ENCODE measurements around the gene CIDEA.

CIDEA gene

GRCh38 chr18:12293831-12294230, 39.7 kb downstream of the CIDEA start:
- H3K27ac ChIP-seq, result no peak overlapping the region
- TF ChIP-seq CTCF (IDR thresholded peaks at IDR 0.05) (no peak), ZFX (IDR thresholded peaks at IDR 0.05; ENCODE audit: borderline replicate concordance) (no peak)

DNA sequence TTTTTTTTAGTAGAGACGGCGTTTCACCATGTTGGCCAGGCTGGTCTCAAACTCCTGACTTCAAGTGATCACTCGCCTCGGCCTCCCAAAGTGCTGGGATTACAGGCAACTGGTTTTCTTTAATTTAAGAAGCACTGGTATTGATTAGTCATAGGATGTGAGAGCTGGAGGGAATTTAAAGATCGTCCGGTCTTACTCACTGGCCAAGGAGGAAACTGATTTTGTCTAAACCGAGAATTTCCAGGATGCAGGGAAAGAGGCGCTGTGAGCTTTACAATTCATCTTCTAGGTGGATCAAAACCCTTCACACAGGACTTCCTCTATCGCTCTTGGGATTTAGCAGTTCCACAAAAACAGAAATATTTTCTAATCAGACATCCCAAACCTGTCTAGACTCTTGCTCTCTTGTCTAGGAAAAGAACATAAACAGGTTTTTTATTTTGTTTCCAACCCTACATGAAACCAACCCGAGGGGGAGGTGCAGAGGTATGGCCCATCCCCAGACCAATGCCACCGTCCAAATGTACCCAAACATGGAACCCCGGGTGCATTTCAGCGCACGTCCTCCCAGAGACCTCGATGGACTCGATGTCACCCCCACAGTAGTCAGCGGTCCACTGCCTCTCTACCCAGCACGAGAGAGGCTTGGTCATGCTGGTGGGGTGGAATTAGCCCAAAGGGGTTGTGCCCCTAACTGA, 41.4 kb downstream of the CIDEA start:
- TF ChIP-seq ZFX (IDR thresholded peaks at IDR 0.05; ENCODE audit: borderline replicate concordance) (no peak), CTCF (IDR thresholded peaks at IDR 0.05) (no peak)
- H3K27ac ChIP-seq, result no peak overlapping the region

GRCh38 chr18:12296087-12296403, 41.9 kb downstream of the CIDEA start:
- H3K27ac ChIP-seq, result no peak overlapping the region
- no peak for TF ChIP-seq CTCF (IDR thresholded peaks at IDR 0.05)
- TF ChIP-seq ZFX (IDR thresholded peaks at IDR 0.05; ENCODE audit: borderline replicate concordance), result no peak

DNA sequence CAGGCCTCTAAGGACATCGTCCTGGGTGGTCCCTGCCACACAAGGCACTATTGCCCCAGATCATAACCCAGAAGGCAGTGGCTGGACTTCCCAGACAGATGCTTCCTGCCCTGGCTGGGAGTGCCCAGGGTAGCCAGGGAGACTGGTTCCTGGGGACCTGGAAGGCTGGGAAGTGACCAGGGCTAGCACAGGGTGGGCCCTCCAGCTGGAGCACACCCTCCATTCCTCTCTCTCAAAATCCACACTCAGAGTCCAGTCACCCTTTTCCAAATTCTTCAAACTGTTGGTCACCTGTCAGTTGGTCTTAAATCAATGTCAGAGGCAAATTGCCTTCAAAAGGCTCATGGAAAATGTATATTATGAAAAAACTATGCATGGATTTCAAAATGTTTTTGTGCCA, 42.3 kb downstream of the CIDEA start:
- TF ChIP-seq CTCF (IDR thresholded peaks at IDR 0.05) (no peak), ZFX (IDR thresholded peaks at IDR 0.05; ENCODE audit: borderline replicate concordance) (no peak)
- no peak overlapping the region for H3K27ac ChIP-seq

- TF ChIP-seq CTCF (IDR thresholded peaks at IDR 0.05) (no peak), ZFX (IDR thresholded peaks at IDR 0.05; ENCODE audit: borderline replicate concordance) (no peak)
- no peak overlapping the region for H3K27ac ChIP-seq
Measured at GRCh38 chr18:12299862-12300261, 45.7 kb downstream of the CIDEA start.

DNA sequence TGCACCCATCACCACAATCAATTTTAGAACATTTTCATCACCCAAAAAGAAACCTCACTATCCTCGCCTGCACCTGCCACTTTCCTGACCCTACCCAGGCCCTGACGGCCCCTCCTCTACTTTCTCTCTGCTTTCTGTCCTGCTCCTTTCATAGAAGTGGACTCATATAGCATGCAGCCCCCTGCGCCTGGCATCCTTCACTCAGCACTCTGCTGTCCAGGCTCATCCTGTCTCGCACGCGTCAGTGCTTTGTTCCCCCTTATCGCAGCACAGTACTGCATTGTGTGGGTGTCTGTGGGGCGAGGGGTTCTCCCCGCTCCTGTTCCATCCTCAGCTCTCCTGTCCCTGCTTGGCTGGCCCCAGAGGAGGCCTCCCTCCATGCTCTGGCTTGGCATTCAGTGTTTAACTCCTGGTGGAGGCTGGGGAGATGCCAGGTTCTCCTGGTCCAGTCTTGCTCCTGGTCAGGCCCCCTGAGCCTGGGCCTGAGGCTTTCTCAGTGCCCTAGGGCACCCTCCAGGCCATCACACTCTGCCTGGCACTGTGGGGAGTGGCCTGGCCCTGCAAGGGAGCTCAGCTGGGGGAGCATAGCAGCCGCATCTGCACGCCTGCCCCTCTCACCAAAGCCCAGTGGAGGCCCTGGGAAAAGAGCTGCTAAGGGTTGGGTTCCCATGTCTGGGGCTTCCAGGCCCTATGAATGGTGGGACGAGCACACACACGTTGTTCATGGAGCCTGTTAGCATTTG, 47.3 kb downstream of the CIDEA start:
- TF ChIP-seq CTCF (IDR thresholded peaks at IDR 0.05) (no peak), ZFX (IDR thresholded peaks at IDR 0.05; ENCODE audit: borderline replicate concordance) (no peak)

GRCh38 chr18:12302391-12303147, 48.4 kb downstream of the CIDEA start:
- TF ChIP-seq ZFX (IDR thresholded peaks at IDR 0.05; ENCODE audit: borderline replicate concordance) (no peak), CTCF (IDR thresholded peaks at IDR 0.05) (no peak)
- no peak overlapping the region for H3K27ac ChIP-seq

More for the DNA sequence above, 47.3 kb downstream of the CIDEA start:
- no peak overlapping the region for H3K27ac ChIP-seq
